Activated T-cell treated with anti-CD3 and anti-CD28 coated beads for 4 hours (primary cell): ENCODE data around the gene ARHGAP28.

ENCODE experiments used
- DNase-seq: peaks from one replicate; pipeline ENCODE4 v3.0.0-alpha.2; 2020

The ARHGAP28 gene, protein sequence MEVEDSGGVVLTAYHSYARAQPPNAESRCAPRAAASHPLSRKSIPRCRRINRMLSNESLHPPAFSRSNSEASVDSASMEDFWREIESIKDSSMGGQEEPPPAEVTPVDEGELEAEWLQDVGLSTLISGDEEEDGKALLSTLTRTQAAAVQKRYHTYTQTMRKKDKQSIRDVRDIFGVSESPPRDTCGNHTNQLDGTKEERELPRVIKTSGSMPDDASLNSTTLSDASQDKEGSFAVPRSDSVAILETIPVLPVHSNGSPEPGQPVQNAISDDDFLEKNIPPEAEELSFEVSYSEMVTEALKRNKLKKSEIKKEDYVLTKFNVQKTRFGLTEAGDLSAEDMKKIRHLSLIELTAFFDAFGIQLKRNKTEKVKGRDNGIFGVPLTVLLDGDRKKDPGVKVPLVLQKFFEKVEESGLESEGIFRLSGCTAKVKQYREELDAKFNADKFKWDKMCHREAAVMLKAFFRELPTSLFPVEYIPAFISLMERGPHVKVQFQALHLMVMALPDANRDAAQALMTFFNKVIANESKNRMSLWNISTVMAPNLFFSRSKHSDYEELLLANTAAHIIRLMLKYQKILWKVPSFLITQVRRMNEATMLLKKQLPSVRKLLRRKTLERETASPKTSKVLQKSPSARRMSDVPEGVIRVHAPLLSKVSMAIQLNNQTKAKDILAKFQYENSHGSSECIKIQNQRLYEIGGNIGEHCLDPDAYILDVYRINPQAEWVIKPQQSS

DNA sequence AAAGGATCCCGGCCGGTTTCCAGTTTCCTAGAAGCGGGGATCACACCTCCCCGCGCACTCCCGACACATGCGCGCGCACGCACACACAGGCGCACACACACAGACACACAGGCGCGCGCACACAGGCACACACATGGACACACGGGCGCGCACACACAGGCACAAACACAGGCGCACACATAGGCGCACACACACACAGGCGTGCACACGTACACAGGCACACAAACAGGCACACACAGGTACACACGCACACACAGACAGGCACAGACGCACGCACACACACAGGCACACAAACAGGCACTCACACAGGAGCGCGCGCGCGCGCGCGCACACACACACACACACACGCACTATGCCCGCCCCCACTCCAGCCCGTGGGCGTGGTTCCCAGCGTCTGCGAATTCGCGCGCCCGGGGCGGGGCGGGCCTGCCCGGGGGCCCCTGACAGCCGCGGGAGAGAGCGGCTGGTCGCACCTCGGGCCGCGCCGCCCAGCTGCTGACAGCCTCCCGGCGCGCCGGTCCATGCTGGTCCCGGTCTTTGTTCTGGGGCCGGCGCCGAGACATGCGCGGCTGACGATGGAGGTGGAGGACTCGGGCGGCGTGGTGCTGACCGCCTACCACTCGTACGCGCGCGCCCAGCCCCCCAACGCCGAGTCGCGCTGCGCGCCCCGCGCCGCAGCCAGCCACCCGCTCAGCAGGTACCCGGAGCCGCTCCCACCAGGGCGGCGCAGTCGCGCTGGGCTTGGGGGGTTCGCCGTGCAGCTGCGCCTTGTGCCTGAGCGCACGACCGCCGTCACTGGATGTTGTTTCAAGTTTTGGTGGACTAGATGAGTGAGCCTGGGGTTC, at the start of gene ARHGAP28:
Gene ARHGAP28, plus strand, starts transcription at position 470 of the 845 bp plus-strand sequence. Its CDS starts 106 bp downstream, at position 576.
- DNase-seq: no peak

DNA sequence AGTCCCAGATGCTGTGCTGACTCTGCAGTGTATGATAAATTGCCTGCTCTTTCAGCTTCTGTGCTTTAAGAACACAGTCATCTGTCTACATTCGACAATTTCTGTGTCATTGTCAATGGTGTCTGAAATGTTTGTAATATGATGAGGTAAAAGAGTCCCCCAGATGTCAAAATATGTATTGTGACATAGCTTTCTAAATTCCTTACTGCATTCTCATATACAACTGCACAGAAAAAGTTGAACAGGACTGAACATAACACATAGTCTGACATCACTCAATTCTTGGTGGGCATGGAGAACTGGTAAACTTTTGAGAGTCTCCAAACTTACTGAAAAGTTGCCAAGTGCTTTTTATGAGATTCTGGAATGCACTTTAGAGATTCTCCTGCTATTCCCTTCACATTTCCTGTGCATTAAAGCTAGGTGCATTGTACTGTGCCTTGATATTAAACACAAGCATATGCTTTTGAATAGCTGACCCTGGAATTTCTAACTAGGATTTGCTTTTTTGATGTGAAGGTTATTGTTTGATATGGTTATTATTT, 48.1 kb upstream of the ARHGAP28 start:
- no peak for DNase-seq

DNA sequence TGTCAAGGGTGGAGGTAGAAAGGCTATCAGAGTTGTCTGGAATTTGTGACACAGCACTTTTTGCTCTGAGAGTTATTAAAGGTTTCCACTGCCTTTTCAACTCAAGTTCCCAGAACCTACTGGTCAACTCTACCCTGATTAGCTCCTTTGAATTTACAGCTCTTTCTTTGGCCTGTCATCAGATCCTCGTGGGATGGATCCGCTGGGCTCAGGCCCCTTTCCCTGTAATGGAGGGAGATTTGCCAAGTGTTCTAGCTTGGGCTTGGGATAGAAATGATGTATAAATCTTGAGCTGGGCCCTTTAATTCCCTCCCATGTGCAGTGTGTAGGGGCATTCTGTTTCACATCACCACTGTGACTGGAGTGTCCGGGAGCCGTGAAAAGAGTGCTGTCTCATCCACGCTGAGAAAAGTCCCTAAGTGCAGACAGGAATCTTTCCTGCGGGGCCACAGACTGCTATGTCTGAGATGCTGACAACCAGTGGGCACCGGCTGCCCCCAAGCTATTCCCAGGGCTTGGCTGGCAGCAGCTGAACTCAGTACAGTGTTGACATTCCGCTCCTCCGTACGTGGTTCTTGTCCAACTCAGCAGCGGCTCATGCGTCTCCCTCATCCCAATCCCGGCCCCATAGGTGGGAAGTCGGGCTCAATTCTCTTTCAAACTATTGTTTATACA, 46.9 kb upstream of the ARHGAP28 start:
- no peak for DNase-seq

DNA sequence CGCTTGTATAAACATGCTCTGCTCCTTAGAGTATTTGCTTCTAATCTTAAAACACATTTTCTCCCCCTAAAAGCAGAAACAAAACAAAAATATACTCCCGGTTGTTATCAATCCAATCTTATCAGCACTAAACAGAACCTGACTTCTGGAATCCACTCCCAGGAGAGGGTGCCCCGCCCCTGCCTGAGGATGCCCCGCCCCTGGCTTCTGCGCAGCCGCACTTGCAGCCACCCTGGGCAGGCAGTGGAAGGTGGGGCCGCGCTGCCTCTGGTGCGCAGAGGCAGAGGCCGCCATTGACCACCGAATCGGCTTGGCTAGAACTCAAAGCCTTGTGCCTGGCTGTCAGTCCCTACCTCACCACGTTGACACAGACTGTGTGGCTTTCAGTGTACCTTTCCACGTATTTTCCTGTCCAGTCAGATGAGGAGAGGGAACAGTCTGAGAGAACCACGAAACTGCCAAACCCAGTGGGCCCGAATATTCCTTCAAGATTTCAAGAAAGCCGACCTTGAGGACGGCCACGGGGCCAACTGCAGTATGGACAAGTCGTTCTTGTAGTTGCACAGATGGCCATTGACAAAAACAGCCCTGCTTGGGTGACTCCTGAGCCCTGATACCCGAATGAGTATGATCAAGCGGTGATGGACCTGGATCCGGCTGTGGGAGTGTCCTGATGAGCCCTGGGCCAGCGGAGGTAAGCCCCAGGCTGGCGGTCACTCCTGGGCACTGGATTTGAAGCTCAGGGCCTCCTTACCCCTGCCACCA, 46.2 kb upstream of the ARHGAP28 start:
- DNase-seq: no peak

DNA sequence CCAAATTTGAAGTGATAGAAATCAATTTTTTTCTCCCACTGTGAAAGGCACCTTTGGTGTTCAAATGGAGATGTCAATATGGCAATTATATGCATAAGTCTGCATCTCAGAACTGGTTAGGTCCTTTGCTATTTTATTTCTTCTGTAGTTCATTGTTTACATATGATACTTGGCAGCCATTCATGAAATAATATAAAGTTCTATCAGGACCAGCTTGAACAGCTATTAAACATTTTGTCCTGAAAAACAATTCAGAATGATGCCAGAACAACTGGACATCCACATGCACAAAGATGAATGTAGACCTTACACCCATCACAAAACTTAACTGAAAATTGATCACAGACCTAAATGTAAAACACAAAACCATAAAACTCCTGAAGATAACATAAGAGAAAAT, 41.8 kb upstream of the ARHGAP28 start:
- no peak for DNase-seq

DNA sequence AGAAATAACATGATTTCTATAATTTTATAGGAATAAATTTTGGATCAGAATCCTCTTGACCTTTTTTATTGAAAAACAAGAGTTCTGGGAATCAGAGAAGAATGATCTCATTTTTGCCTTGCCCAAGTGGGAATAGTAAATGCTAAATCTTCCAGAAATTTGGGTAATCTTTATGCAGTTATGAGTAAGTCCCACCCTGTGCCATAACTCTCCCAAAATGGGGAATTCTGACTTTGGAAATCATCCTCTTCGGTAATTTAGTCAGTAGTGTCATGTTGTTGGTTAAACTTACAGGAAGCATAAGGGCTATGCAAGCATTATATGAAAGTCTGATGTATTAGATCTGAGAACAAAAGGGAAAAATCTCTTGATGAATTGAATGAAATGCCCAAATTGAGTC, 20.6 kb upstream of the ARHGAP28 start:
- no peak for DNase-seq

DNA sequence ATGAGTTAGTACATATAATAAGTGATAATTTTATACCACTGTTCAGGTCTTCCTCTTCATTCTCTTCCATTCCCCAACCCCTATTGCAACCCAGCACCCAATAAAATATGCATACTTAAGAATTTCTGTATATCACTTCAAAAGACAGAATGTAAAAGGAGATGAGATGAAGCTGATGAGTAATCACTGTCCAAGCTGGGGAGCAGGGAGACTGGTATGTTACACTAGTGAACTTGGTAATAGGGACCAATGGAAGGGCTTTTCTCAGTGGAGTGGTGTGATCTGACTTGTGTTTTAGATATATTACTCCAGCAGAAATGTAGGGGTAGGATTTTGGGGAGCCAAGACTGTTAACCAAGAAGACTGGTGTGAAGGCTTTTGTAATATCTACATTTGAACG, 18.0 kb upstream of the ARHGAP28 start:
- no peak for DNase-seq

DNA sequence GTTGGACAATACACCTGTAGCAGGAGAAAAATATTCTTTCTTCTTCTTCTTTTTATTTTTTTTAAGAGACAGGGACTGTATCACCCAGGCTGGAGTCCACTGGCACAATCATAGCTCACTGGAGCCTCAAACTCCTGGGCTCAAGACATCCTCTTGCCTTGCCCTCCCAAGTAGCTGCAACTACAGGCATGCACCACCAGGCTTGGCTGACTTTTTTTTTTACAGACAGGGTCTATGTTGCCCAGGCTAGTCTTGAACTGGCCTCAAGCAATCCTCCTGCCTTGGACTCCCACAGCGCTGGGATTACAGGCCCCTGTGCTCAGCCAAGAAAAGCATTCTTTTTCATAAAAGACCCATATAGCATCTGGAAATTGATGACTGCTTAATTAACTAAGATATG, 17.1 kb upstream of the ARHGAP28 start:
- DNase-seq: no peak

DNA sequence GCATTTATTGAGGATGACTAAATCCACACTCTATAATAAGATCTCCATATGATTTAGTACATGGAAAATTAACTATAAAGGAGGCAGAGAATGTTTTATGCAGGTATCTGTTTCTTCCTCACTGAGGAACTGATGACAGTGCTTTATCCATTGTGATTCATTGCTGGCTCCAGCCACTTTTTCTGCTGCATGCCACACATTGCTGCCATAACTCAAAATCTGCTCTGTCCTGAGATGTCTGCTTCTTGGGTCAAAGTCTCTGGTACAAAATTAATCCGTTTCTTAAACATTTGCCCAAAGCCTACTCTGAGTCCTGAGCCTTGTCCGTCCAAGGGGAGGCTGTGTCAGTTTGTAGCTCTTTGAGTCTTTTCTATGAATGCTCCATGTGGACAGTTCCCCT, 15.5 kb upstream of the ARHGAP28 start:
- no peak for DNase-seq

DNA sequence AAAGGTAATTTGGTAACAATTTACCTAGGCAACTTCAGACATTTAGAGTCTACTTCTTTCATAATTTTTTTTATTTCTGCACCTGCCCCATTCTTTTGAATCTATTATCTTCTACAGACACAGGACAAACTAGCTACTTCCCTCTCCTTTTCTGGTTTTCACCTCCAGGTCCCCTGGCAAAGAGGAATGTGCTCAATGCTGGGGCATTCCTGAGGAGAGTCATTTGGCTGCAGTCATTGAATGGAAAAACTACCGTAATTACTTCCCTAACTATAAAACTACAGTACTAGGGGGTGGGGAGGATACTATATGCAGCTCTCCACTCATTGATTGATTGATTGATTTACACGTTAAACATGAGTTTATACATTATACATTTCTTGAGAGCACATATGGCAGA, 11.2 kb upstream of the ARHGAP28 start:
- no peak for DNase-seq

DNA sequence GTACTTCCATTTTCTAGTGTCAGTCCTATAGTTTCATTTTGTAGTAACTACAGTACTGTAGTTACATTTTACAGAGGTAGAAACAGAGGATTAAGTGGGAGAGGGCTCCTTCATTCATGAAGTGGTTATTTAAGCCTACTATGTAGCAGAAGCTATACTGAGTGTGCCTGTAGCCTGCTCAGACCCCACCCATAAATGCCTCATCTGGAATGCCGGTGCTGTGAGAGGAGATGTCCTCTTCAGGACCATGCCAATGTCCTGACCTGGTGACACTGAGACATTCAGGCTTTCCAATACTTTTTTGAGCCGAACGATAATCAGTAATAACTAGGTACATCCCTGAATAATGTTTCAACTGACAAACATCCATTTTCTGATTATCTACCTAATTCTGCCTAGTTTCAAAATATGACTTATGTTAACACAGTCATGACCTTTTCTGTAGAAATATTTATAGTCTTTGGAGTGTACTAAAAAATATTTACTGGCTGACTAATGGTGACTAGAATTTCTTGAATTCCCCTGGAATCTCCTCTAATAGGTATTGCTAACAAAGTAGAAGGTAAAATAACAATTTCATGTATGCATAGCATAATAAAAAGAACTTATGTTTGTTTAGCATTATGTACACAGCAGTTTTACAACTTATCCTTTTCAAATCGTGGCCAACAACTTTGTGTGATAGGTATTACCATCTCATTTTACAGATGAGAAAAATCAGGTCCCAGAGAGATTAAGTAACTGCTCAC, 10.2 kb upstream of the ARHGAP28 start:
- DNase-seq: no peak

DNA sequence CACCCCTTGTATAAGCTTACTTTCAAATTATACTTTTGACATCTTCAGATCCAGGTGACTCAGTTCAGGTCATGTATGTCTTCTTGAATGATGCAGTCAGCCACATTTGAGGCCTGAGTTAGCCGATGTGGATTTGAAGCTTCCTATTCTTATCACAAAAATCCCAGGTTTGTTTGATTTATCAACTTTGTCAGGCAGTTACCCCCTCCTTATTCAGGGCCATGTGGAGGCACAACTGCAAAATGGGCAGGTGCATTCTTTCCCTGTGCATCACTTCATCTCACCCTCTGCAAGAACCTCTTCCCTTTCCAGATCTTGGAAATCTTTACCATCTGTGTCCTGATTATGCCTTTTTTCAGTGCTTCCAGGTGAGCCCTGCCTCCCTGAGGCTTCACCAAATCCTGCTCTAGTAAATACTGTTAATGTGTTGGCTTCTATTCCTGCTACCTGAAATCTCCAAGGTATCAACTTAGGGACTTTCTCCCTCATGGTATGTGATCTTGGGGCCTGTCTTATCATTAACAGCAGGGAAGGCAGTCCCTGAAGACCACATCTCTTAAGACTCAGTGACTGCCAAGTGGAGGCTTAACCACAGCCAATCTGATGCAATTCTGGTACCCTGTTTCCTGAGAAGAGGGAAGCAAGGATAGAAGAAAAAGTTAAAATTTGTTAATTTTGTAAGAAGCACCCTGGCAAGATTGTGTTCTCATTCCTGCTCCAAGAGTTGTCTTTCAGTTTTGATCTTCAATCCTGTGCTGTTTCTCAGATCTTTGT, 9.4 kb upstream of the ARHGAP28 start:
- DNase-seq: no peak

DNA sequence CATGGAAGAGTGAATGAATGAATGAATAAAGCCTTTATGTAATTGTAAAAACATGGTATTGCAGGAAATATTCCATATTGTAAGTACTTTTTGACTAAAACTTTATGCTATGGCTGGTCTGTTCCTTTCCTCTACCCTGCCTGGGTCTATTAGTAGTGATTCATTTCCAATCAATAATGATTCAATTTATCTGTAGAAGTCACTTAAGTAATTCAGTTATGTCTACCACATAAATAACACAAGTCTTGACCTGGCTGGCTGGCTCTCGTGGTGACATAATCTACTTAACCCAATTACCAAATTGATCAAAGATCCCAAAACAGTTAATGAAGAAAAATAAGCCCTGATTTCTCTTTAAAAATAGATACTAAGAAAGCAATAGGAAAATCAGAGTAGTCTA, 7.8 kb upstream of the ARHGAP28 start:
- no peak for DNase-seq

DNA sequence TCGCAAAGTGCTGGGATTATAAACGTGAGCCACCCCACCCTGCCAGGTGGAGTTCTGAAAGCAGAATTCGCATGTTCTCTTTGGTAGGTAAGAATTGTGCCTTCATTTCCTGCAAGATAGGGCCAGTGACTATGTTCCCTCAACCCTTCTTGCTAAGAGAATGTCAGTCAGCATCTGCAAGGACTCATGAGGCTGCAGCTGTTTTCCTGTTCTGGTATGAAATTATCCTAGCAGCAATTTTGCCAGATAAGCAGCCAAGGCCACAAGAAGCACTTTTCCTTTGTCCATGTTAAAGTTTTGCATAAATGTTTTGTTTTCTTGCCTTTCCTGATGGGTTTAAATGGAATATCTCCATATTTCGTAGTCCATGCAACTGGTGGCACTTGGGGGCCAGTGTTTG, 6.8 kb upstream of the ARHGAP28 start:
- no peak for DNase-seq

DNA sequence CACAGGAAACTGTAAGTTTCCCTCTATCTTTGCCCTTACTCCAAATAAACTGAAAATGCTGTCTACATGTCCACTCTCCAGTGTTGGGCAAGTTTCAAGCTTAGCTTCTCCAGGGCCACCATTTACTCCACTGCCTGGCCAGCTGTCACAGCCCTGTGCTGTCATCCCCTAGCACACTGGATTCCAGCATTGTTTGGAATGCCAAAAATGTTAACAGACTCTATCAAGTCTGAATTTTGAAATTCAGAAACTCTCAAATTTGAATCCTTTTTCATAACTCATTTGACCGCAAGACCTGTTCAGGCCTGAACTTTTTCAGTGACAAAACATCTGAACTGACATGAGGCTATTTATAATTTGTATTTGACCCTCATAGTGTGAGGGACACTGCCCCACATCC, 5.2 kb upstream of the ARHGAP28 start:
- no peak for DNase-seq

DNA sequence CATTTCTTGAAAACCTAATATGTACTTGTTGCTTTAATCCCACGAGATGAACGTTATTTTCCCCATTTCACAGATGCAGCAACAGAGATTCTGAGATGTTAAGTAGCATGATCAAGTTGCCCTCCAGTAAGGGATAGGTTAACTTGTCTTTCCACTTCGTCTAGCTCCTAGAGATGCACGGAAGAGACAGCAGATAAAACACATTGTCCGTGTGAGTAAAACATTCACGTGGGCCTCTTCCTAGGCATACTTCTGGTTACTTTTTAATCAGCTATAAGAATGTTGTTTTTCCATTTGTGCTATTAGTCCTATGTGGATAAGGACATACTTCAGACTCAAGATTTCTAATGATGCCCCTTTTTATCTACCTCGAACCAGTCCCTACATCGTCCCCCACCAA, 1.2 kb upstream of the ARHGAP28 start:
- DNase-seq: no peak

DNA sequence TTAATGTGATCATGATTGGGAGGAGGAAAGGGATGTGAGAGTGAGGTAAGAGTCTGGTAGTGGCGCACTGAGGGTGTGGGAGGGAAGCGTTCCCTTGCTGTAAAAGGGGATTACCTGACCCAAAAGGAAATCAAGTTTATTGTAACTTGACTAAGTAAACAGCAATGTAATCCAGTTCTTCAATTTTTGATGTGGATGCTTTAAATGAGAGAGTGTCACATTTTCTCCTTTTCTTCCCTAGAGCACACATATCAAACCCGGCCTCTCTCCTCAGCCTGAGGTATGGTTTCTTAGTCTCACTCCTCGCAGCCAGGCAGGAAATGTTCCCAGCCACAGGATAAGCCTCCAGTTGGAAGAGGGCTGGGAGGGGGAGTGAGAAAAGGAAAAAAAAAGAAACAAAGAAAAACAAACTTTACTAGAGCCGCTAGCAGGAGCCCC, 688 bp upstream of the ARHGAP28 start:
- no peak for DNase-seq

DNA sequence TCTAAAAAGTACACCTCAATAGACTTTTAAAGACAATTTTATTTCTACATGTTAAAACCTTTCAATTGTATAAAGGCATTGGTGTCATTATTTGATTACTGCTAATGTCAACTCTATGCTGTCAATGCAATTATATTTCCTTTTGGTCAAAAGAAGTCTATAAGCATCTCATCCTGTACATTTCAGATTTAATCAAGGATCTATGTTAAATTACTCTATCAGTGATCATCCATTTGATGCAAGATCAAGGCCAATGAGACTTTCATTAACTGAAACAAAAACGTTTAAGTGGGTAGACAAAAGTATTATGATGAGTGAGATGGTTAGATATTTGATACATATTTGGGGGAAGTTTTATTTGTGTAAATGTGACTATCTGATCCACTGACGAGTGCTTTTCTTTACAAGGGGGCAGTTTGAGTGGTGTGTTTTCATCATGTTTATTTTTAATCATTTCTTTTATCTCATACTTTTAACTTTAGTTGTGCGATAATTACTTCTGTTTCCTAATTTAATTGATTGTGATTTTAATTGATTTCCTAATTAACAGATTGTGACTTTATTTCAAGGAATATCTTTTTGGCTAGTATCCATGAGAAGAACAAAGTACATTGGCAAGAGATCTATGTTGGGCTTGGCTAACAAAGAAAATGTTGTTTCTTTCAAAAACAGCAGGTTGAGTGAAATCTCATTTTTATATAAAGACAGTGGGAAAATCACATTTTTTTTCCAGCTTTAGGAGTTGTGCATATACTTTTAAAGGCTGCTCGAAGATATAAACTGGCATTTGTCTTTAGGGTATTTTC, 1.1 kb downstream of the ARHGAP28 start:
- DNase-seq: no peak

DNA sequence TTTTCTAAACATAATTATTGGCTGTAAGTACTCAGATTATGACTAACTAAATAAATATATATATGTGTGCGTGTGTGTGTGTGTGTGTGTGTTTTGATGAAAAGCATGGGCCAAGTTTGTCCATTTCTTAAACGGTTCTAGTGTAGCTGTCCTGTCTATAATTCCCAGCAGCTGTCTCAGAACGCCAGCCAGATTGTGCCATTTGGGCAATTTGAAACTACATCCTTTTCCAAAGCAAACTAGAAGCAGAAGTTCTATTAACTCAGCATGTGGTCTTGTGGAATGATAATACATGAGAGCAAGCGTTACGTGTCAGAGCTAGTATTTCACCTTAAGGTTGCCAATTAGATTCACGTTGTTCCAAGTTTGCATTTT, 1.7 kb downstream of the ARHGAP28 start:
- no peak for DNase-seq
